Tibial nerve (tissue), 4 donors: Measurements from ENCODE around the gene DYNLL1. TPM values are rescaled to one million over a fixed set of nuclear protein-coding genes. Genes with fewer than 3 reads are reported as not detected.
"Not testable (repeated sequence)": the region's sequence is repeated elsewhere in the genome, so short reads cannot be mapped to it uniquely, and the experiment has no call there.

Experiments
- DNase-seq, 2 donors: peaks; one replicate each; pipeline ENCODE4 v3.0.0-alpha.2; 2019; ENCODE audit warnings: low spot score in 2 of 2
- H3K27ac ChIP-seq, 4 donors: fragments of 200-600 bp; sonication (generic) in 3 of 4; one replicate each; pipeline ENCODE4 v1.5.1; 2017 to 2019; ENCODE audit warnings: mild to moderate bottlenecking in 1 of 4
- H3K27me3 ChIP-seq, 2 donors: fragments of 200-600 bp; sonication (generic) in 1 of 2; one replicate each; pipeline versions ENCODE4 v1.5.1 to v1.6.0; 2017 to 2019
- H3K36me3 ChIP-seq, 3 donors: fragments of 200-600 bp; sonication (generic); one replicate each; pipeline ENCODE4 v1.5.1; 2018 to 2019
- H3K4me1 ChIP-seq, 4 donors: fragments of 200-600 bp; sonication (generic) in 3 of 4; one replicate each; pipeline ENCODE4 v1.5.1; 2017 to 2019
- H3K4me3 ChIP-seq, 4 donors: fragments of 200-600 bp; sonication (generic) in 3 of 4; one replicate each; pipeline ENCODE4 v1.5.1; 2017 to 2019; ENCODE audit warnings: mild to moderate bottlenecking in 1 of 4, moderate library complexity in 1 of 4
- H3K9me3 ChIP-seq, 4 donors: fragments of 200-600 bp; sonication (generic) in 3 of 4; one replicate each; pipeline ENCODE4 v1.5.1; 2017 to 2019
- CTCF ChIP-seq, 5 experiments: fragments of 200-600 bp in 3 of 5; fragments of 450-650 bp in 2 of 5; sonication (generic) in 3 of 5; IDR thresholded peaks; one replicate each; pipeline ENCODE4 v1.5.1; 2016 to 2019; ENCODE audit warnings: antibody characterized with exemption in 5 of 5, mild to moderate bottlenecking in 3 of 5, moderate library complexity in 2 of 5
- EP300 ChIP-seq, 2 donors: sonication (generic); formaldehyde crosslinking; IDR thresholded peaks; one replicate each; pipeline ENCODE4 v1.6.1; 2017; ENCODE audit warnings: antibody characterized with exemption in 2 of 2, mild to moderate bottlenecking in 1 of 2
- POLR2A ChIP-seq, 2 donors: fragments of 450-650 bp; IDR thresholded peaks; one replicate each; pipeline ENCODE4 v1.6.1; 2017; ENCODE audit warnings: antibody characterized with exemption in 2 of 2, mild to moderate bottlenecking in 2 of 2, moderate library complexity in 2 of 2
- WGBS, 2 donors: methylation state at CpG; one replicate each; pipeline ENCODE4 v1.1.5; 2018; 5-methylcytosine and 5-hydroxymethylcytosine counted together
- total RNA-seq, 4 donors: library from RNA; depleted of rRNA; stranded (reverse); fragments of >200 nt; gene quantifications; one replicate each; pipeline ENCODE4 v1.1.0, GENCODE V29; 2016

DYNLL1 gene
- total RNA-seq, 4 donors from 2014 or later: 175 to 306 (median 258) TPM

GRCh38 chr12:120498870-120499515, 3.1 kb downstream of the DYNLL1 start:
- Histone ChIP-seq H3K27me3 (no peaks in the 10 kb centered on the region), H3K9me3 (no peaks in the 10 kb centered on the region), H3K36me3 (peaks cover 0 to 52% (median 4%) of the 10 kb centered on the region in 3 donors), H3K4me1 (peaks cover 3 to 34% (median 19%) of the 10 kb centered on the region in 4 donors), H3K27ac (peak overlapping the region; percentile 30 to 94 (median 68)), H3K4me3 (no peak overlapping the region)
- TF ChIP-seq POLR2A (IDR thresholded peaks at IDR 0.05): no peak
- no peak for TF ChIP-seq CTCF (IDR thresholded peaks at IDR 0.05)
- no peak for TF ChIP-seq EP300 (IDR thresholded peaks at IDR 0.05)
- 76 to 84% methylated on average over 3 of the region's 3 CpGs for WGBS, 2 donors
- DNase-seq: no peak

- no peak overlapping the region for H3K4me3 ChIP-seq
- peaks cover 3 to 28% (median 17%) of the 10 kb centered on the region in 4 donors for H3K4me1 ChIP-seq
- no peaks in the 10 kb centered on the region for H3K9me3 ChIP-seq
- no peaks in the 10 kb centered on the region for H3K27me3 ChIP-seq
- WGBS, 2 donors: 73 to 82% methylated on average over 1 of the region's 1 CpG
- peak overlapping the region in 2 of 4 donors; percentile 93 to 94 for H3K27ac ChIP-seq
- no peak for DNase-seq
- no peak for TF ChIP-seq EP300 (IDR thresholded peaks at IDR 0.05)
- peaks cover 0 to 66% (median 4%) of the 10 kb centered on the region in 3 donors for H3K36me3 ChIP-seq
These were observed 4.7 kb downstream of the DYNLL1 start for GRCh38 chr12:120500581-120500980.

- TF ChIP-seq EP300 (IDR thresholded peaks at IDR 0.05) (no peak), CTCF (IDR thresholded peaks at IDR 0.05) (no peak), POLR2A (IDR thresholded peaks at IDR 0.05) (no peak)
- no peak for DNase-seq
These were observed 8.7 kb downstream of the DYNLL1 start for GRCh38 chr12:120504587-120504986.

GRCh38 chr12:120508537-120508936, 12.6 kb downstream of the DYNLL1 start:
- Histone ChIP-seq H3K4me3 (no peak overlapping the region), H3K4me1 (peaks cover 0 to 3% (median under 1%) of the 10 kb centered on the region in 4 donors), H3K27me3 (no peaks in the 10 kb centered on the region), H3K27ac (no peak overlapping the region), H3K9me3 (no peaks in the 10 kb centered on the region), H3K36me3 (peaks cover 0 to 81% (median 0%) of the 10 kb centered on the region in 3 donors)
- DNase-seq: no peak
- whole genome bisulfite sequencing, 2 donors: 91 to 96% methylated on average over 8 of the region's 8 CpGs
- TF ChIP-seq EP300 (IDR thresholded peaks at IDR 0.05): no peak
- TF ChIP-seq CTCF (IDR thresholded peaks at IDR 0.05): no peak
- TF ChIP-seq POLR2A (IDR thresholded peaks at IDR 0.05): no peak

More at GRCh38 chr12:120504587-120504986, 8.7 kb downstream of the DYNLL1 start:
- Histone ChIP-seq H3K9me3 (no peaks in the 10 kb centered on the region), H3K27me3 (no peaks in the 10 kb centered on the region), H3K36me3 (peaks cover 0 to 82% (median 0%) of the 10 kb centered on the region in 3 donors), H3K4me3 (no peak overlapping the region), H3K27ac (no peak overlapping the region), H3K4me1 (peaks cover 0 to 5% (median 0%) of the 10 kb centered on the region in 4 donors)
- WGBS, 2 donors: 64 to 80% methylated on average over 4 of the region's 4 CpGs

GRCh38 chr12:120514002-120514401, 18.1 kb downstream of the DYNLL1 start:
- DNase-seq: no peak
- Histone ChIP-seq H3K27me3 (no peaks in the 10 kb centered on the region), H3K4me3 (no peak overlapping the region), H3K36me3 (peaks cover 0 to 71% (median 0%) of the 10 kb centered on the region in 3 donors), H3K9me3 (no peaks in the 10 kb centered on the region), H3K27ac (peak overlapping the region in 3 of 4 donors; percentile 8 to 91 (median 83)), H3K4me1 (peaks cover 0 to 22% (median 10%) of the 10 kb centered on the region in 4 donors)
- no peak for TF ChIP-seq POLR2A (IDR thresholded peaks at IDR 0.05)
- peak in 1 of 2 donors; percentile 68 for TF ChIP-seq EP300 (IDR thresholded peaks at IDR 0.05)
- WGBS, 2 donors: 48 to 56% methylated on average over 7 of the region's 7 CpGs

- H3K4me1 ChIP-seq: peaks cover 0 to 22% (median 10%) of the 10 kb centered on the region in 4 donors
- peaks cover 0 to 61% (median 0%) of the 10 kb centered on the region in 3 donors for H3K36me3 ChIP-seq
- TF ChIP-seq EP300 (IDR thresholded peaks at IDR 0.05): no peak
- no peak for TF ChIP-seq CTCF (IDR thresholded peaks at IDR 0.05)
- TF ChIP-seq POLR2A (IDR thresholded peaks at IDR 0.05): no peak
- peak overlapping the region; percentile 8 to 91 (median 70) for H3K27ac ChIP-seq
- DNase-seq: no peak
- no peak overlapping the region for H3K4me3 ChIP-seq
- H3K27me3 ChIP-seq: no peaks in the 10 kb centered on the region
- WGBS, 2 donors: 46 to 52% methylated on average over 2 of the region's 2 CpGs
- H3K9me3 ChIP-seq: no peaks in the 10 kb centered on the region
These were observed 19.6 kb downstream of the DYNLL1 start for GRCh38 chr12:120515496-120515895.

- H3K27ac ChIP-seq, H3K27me3 ChIP-seq, H3K4me3 ChIP-seq, H3K9me3 ChIP-seq, DNase-seq: not testable (repeated sequence)
- Histone ChIP-seq H3K4me1 (peaks cover 0 to 12% (median 5%) of the 10 kb centered on the region in 4 donors), H3K36me3 (peaks cover 0 to 63% (median 0%) of the 10 kb centered on the region in 3 donors)
- WGBS, 2 donors: 95 to 96% methylated on average over 8 of the region's 8 CpGs
These were observed 23.4 kb downstream of the DYNLL1 start for GRCh38 chr12:120519324-120519723.
